Astrocyte (in vitro differentiated cells and primary cell): ENCODE results near the gene CNKSR2. TPM values are rescaled to one million over a fixed set of nuclear protein-coding genes. Genes with fewer than 3 reads are reported as not detected.

ENCODE experiments used
- DNase-seq: peaks from one replicate; pipeline ENCODE4 v3.0.0-alpha.2; 2010; ENCODE audit warnings: low read depth
- FAIRE-seq: peaks from 2 replicates; lab custom pipeline; 2011; peaks lifted over from hg19 to GRCh38; lab: Jason Lieb, UNC
- H2AFZ ChIP-seq: 2 replicates; pipeline ENCODE4 v1.6.0; 2012; ENCODE audit warnings: low read depth, low read length, inconsistent platforms
- H3K27ac ChIP-seq: 2 replicates; pipeline ENCODE4 v1.5.1; 2011; ENCODE audit warnings: low read depth, low read length, inconsistent platforms
- H3K27me3 ChIP-seq: 2 replicates; pipeline ENCODE4 v1.6.0; 2011; ENCODE audit warnings: low read length, inconsistent platforms; ENCODE audit not compliant: insufficient read depth
- H3K36me3 ChIP-seq: 2 replicates; pipeline ENCODE4 v1.5.1; 2011; ENCODE audit warnings: low read length, inconsistent platforms; ENCODE audit not compliant: insufficient read depth
- H3K4me1 ChIP-seq: 2 replicates; pipeline ENCODE4 v1.5.1; 2011; ENCODE audit warnings: low read length, inconsistent platforms; ENCODE audit not compliant: insufficient read depth
- H3K4me2 ChIP-seq: 2 replicates; pipeline ENCODE4 v1.6.0; 2012; ENCODE audit warnings: low read length, inconsistent platforms
- H3K4me3 ChIP-seq: 2 replicates; pipeline ENCODE4 v1.5.1; 2011; ENCODE audit warnings: low read depth, mild to moderate bottlenecking, low read length, inconsistent platforms; ENCODE audit not compliant: insufficient read depth
- H3K79me2 ChIP-seq: 2 replicates; pipeline ENCODE4 v1.6.0; 2012; ENCODE audit warnings: mild to moderate bottlenecking, low read length, inconsistent platforms; ENCODE audit not compliant: insufficient read depth
- H3K9ac ChIP-seq: 2 replicates; pipeline ENCODE4 v1.6.0; 2012; ENCODE audit warnings: mild to moderate bottlenecking, low read length, inconsistent platforms
- H3K9me3 ChIP-seq: 2 replicates; pipeline ENCODE4 v1.5.1; 2012; ENCODE audit warnings: low read depth, mild to moderate bottlenecking, low read length, inconsistent platforms; ENCODE audit not compliant: insufficient read depth
- H4K20me1 ChIP-seq: 2 replicates; pipeline ENCODE4 v1.6.0; 2012; ENCODE audit warnings: low read length, inconsistent platforms; ENCODE audit not compliant: insufficient read depth
- H3K27ac Mint-ChIP-seq: one replicate; pipeline ENCODE4 v1.8.0; 2021; ENCODE audit warnings: mild to moderate bottlenecking, mixed read lengths; ENCODE audit not compliant: unreplicated experiment
- H3K27me3 Mint-ChIP-seq: one replicate; pipeline ENCODE4 v1.8.0; 2021; ENCODE audit warnings: low read depth, mixed read lengths; ENCODE audit not compliant: unreplicated experiment
- H3K36me3 Mint-ChIP-seq: one replicate; pipeline ENCODE4 v1.8.0; 2021; ENCODE audit warnings: low read depth, mixed read lengths; ENCODE audit not compliant: unreplicated experiment
- H3K4me1 Mint-ChIP-seq: one replicate; pipeline ENCODE4 v1.8.0; 2021; ENCODE audit warnings: low read depth, mixed read lengths; ENCODE audit not compliant: unreplicated experiment
- H3K4me3 Mint-ChIP-seq: one replicate; pipeline ENCODE4 v1.8.0; 2021; ENCODE audit warnings: mild to moderate bottlenecking, moderate library complexity, mixed read lengths; ENCODE audit not compliant: unreplicated experiment
- H3K9me3 Mint-ChIP-seq: one replicate; pipeline ENCODE4 v1.8.0; 2021; ENCODE audit warnings: mild to moderate bottlenecking, mixed read lengths; ENCODE audit not compliant: unreplicated experiment
- EZH2 ChIP-seq: IDR thresholded peaks from 2 replicates; pipeline ENCODE4 v1.6.1; 2012; ENCODE audit warnings: mild to moderate bottlenecking, low read length, inconsistent platforms; ENCODE audit not compliant: insufficient read depth
- total RNA-seq: library from RNA; stranded (reverse); gene quantifications from 2 replicates; pipeline ENCODE4 v1.2.1, GENCODE V29; 2021
- TF ChIP-seq, protein P1 (sequence below): IDR thresholded peaks from 2 replicates; pipeline ENCODE4 v1.5.1; 2011; ENCODE audit warnings: low read depth, mild to moderate bottlenecking, inconsistent platforms, low read length, moderate library complexity; ENCODE audit not compliant: insufficient read depth

CNKSR2 gene
- total RNA-seq, 1 donor from 2014 or later, result 4.1 TPM

- H3K79me2 ChIP-seq, result no peaks in the 10 kb centered on the region
- H3K36me3 ChIP-seq, result no peaks in the 10 kb centered on the region
- no peaks in the 10 kb centered on the region for H3K36me3 Mint-ChIP-seq
- H3K4me1 ChIP-seq, result peaks cover 2% of the 10 kb centered on the region
- H3K9me3 ChIP-seq, result no peaks in the 10 kb centered on the region
- no peak overlapping the region for H3K27ac Mint-ChIP-seq
- H3K4me1 Mint-ChIP-seq, result no peaks in the 10 kb centered on the region
- H3K27me3 Mint-ChIP-seq, result no peaks in the 10 kb centered on the region
- H3K9me3 Mint-ChIP-seq, result no peaks in the 10 kb centered on the region
- H3K27ac ChIP-seq, result no peak overlapping the region
- no peak overlapping the region for H3K4me3 Mint-ChIP-seq
- no peak for DNase-seq
- H3K27me3 ChIP-seq, result no peaks in the 10 kb centered on the region
- H3K4me3 ChIP-seq, result no peak overlapping the region
- H3K4me2 ChIP-seq, result no peak overlapping the region
- peak; percentile 71 for FAIRE-seq
- no peaks in the 10 kb centered on the region for H4K20me1 ChIP-seq
- no peak overlapping the region for H2AFZ ChIP-seq
- no peak for TF ChIP-seq EZH2
- TF ChIP-seq, protein P1, sequence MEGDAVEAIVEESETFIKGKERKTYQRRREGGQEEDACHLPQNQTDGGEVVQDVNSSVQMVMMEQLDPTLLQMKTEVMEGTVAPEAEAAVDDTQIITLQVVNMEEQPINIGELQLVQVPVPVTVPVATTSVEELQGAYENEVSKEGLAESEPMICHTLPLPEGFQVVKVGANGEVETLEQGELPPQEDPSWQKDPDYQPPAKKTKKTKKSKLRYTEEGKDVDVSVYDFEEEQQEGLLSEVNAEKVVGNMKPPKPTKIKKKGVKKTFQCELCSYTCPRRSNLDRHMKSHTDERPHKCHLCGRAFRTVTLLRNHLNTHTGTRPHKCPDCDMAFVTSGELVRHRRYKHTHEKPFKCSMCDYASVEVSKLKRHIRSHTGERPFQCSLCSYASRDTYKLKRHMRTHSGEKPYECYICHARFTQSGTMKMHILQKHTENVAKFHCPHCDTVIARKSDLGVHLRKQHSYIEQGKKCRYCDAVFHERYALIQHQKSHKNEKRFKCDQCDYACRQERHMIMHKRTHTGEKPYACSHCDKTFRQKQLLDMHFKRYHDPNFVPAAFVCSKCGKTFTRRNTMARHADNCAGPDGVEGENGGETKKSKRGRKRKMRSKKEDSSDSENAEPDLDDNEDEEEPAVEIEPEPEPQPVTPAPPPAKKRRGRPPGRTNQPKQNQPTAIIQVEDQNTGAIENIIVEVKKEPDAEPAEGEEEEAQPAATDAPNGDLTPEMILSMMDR, result no peak
- H3K9ac ChIP-seq, result no peak overlapping the region
These were observed 26.3 kb downstream of the CNKSR2 start for GRCh38 chrX:21400408-21401121.

DNA sequence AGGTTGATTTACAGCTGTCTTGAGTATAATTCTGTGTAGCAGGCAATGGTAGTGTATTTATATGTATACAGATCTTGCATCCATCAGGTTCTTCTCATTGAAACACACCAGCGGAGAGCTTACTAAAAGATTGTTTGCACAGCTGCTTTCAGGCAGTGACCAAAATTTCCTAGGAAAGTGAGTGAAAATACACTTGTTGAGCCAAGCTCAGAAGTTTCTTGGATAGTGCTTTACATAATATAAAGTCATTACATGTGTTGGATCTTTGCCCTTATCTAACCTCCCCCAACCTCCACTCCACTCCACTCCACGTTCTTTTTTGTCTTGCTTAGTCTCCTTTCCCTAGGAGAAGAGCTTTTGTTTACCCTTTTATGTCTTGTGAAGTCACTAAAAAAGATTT, 34.1 kb downstream of the CNKSR2 start:
- Histone ChIP-seq H3K9me3 (no peaks in the 10 kb centered on the region), H3K27ac (no peak overlapping the region), H3K4me1 (peaks cover 6% of the 10 kb centered on the region), H3K36me3 (no peaks in the 10 kb centered on the region), H3K4me3 (no peak overlapping the region), H4K20me1 (no peaks in the 10 kb centered on the region), H2AFZ (no peak overlapping the region), H3K79me2 (no peaks in the 10 kb centered on the region), H3K4me2 (no peak overlapping the region), H3K27me3 (no peaks in the 10 kb centered on the region), H3K9ac (no peak overlapping the region)
- Mint-ChIP-seq H3K4me3 (no peak overlapping the region), H3K9me3 (no peaks in the 10 kb centered on the region), H3K36me3 (no peaks in the 10 kb centered on the region), H3K27ac (no peak overlapping the region), H3K4me1 (peaks cover 11% of the 10 kb centered on the region), H3K27me3 (no peaks in the 10 kb centered on the region)
- FAIRE-seq (no peak), DNase-seq (peak; percentile 10)
- TF ChIP-seq, protein P1, result no peak
- TF ChIP-seq EZH2, result no peak

DNA sequence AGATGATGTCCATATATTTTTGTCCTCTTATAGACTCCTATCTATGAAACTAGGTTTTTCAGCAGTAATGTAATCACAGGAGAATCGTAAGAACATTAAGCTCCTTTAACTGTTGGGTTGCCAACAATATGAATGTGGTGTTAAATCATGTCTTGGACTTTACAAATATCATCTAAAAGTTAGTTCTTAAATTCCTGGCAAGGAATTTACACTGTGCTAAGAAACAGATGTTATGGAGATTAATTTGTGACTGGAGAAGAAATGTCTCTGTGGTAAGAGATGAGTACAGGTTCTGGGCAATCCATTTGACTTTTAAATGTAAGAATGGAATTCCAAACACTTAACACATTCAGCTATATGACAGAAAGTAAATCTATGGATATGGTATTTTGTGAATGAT, 34.6 kb downstream of the CNKSR2 start:
- H3K4me3 ChIP-seq, result no peak overlapping the region
- no peak overlapping the region for H3K27ac Mint-ChIP-seq
- no peaks in the 10 kb centered on the region for H3K36me3 ChIP-seq
- no peaks in the 10 kb centered on the region for H3K27me3 Mint-ChIP-seq
- no peak overlapping the region for H3K9ac ChIP-seq
- DNase-seq (peak; percentile 6), FAIRE-seq (peak; percentile 96)
- peaks cover 11% of the 10 kb centered on the region for H3K4me1 Mint-ChIP-seq
- no peak overlapping the region for H2AFZ ChIP-seq
- no peak overlapping the region for H3K4me2 ChIP-seq
- TF ChIP-seq, protein P1, result no peak
- TF ChIP-seq EZH2, result no peak
- H3K36me3 Mint-ChIP-seq, result no peaks in the 10 kb centered on the region
- H3K9me3 Mint-ChIP-seq, result no peaks in the 10 kb centered on the region
- no peaks in the 10 kb centered on the region for H3K79me2 ChIP-seq
- H3K4me3 Mint-ChIP-seq, result no peak overlapping the region
- H3K4me1 ChIP-seq, result peaks cover 6% of the 10 kb centered on the region
- no peaks in the 10 kb centered on the region for H3K9me3 ChIP-seq
- H3K27ac ChIP-seq, result no peak overlapping the region
- H4K20me1 ChIP-seq, result no peaks in the 10 kb centered on the region
- no peaks in the 10 kb centered on the region for H3K27me3 ChIP-seq
